NCI-H345 treated with DMSO at 0.1 percent for 48 hours (cell line): ENCODE results near the gene DDN.

Source experiments
- DNase-seq: peaks from one replicate; lab custom pipeline; 2025; ENCODE audit not compliant: unreplicated experiment; lab: John Stamatoyannopoulos, UW

DDN gene

DNA sequence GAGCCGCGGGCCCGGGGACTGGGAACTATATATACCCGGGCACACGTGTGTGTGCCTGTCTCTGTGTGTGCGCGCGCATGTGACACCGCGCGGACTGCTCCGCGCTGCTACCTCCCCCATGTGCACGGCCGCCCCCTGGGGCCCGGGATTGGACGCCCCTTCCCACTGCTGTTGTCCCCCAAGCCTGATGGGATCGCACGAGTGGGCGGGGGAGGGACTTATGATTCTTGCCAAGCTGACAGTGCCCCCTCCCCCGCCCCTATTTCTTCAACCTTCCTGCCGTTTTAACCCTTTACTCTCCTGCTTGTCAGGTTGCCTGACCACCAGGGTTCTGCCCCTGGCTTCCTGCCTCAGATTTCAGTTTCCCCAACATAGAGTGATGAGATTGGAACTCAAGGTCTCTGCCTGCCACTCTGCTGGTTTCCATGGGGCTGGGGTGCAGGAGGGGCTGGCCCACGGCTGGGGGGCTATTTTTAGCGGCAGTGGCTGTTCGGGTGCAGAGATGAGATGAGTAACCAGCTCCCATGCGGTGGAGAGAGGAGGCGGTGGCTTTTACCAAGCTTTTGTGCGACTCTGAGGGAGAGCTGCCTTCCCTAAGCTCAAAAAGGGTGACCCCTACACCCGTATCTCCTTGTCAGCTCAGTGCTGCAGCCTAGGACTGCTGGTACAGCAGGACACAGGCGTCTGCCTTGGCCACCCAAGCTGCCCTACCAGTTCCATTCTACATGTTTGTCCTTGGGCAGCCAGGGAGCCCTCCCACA, at the start of gene DDN:
Gene DDN (minus strand): TSS at position 5 of the 761 bp plus-strand sequence. CDS start 88 bp downstream, outside the sequence.
- DNase-seq = no peak

- no peak for DNase-seq
These were observed 49.8 kb upstream of the DDN start for GRCh38 chr12:49048953-49049352.

GRCh38 chr12:49046129-49046895, 47.1 kb upstream of the DDN start:
- DNase-seq = no peak

- no peak for DNase-seq
These were observed 45.5 kb upstream of the DDN start for GRCh38 chr12:49044660-49045059.

GRCh38 chr12:49043856-49044258, 44.7 kb upstream of the DDN start:
- DNase-seq = no peak

DNA sequence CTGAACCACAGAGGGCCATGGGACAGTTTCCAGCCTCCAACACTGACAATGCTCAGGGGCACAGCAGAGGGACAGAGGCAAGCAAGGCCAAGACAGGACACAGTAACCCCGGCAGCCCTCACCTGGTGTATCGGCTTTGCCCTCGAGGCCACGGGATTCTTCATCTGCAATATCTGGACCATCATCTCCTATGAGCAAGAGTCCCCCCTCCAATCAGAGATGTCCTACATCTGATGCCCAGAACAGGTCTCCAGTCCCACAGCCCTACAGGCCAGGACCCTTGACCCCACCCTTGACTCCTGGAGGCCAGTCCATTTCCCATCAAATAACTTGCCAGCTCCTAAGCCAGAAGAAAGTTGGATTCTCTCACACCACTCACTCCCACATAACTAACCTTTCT, 44.1 kb upstream of the DDN start:
- DNase-seq = no peak

- DNase-seq = no peak
These were observed 42.8 kb upstream of the DDN start for GRCh38 chr12:49041881-49042484.

DNA sequence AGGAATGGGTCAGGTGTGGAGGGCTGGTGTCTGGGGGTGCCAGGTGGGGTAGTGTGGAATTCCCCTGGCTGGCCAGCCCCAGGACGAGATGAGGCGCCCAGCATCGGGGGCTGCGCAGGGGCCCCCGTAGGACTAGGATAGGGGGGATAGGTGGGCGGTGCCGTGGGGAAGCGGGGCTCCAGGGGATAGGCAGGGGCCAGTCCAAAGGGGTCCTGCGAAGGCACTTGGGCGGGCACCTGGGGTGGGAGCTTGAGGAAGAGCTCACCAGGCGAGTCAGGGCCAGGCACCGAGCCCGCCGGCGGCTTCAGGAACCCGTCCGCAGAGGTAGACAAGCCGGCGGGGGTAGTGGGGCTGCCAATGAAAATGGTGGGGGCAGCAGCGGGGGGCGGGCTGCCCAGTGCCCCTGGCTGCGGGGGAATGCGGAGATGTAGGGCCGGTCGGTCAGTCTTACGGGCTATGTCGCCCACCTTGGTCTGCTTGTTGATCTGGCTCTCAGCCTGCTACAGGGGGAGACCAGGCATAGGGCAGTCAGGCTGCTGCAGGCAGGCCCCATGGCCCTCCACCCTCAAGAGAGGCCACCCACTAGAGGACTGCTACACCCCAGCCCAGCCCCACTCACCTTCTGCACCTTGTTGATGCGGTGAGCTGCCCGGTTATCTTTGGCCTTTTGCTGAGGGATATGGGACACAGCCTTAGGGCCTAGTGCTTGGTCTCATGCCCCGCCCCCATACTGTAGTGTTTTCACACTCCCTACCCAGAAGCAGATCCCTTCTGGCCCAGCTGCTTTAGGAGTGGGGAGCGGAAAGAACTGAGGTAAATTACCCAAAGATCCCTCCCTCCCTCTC, 42.1 kb upstream of the DDN start:
- DNase-seq = no peak

DNA sequence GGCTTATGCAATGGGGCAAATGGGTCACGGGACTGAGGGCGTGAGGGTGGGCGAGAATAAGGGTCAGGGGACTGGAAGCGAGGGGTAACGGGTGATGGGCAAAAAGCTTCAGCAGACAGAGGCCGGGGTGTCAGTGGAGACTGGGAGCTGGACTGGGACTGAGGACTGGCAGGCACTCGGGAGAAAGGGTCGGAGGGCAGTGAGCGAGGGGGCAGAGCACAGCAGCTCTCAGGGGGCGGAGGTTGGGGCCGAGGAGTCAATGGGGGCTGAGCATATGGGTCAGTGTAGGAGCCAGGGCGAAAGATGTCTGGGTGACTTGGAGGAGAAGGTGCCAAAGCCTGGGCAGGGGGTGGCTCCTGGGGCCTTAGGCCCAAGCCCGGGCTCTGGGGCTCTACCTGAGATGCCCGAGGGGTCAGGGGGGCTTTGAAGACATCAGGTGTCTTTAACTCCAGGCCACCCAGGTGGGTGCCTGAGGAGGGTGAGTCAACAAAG, 41.2 kb upstream of the DDN start:
- no peak for DNase-seq

GRCh38 chr12:49039421-49040363, 40.5 kb upstream of the DDN start:
- no peak for DNase-seq

GRCh38 chr12:49038291-49038955, 39.2 kb upstream of the DDN start:
- DNase-seq = no peak

- no peak for DNase-seq
These were observed 38.7 kb upstream of the DDN start for GRCh38 chr12:49037947-49038237.

GRCh38 chr12:49037111-49037946, 38.2 kb upstream of the DDN start:
- no peak for DNase-seq

GRCh38 chr12:49036029-49036428, 36.9 kb upstream of the DDN start:
- no peak for DNase-seq

DNA sequence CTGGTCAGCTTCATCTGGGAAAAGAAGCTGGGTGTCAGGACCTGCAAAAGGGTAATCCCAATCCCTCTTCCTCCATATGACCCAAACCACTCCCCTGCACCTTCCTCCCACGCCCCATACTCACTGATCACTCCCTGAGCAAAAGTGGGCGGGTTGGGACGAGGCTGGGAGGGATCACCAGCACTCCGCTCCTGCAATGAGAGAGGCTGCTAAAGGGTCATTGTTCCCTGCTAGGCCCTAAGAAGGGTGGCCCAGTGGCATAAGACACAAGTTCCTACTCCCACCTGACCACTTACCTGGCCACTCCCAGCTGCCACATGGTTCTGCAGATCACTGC, 35.1 kb upstream of the DDN start:
- DNase-seq = no peak

DNA sequence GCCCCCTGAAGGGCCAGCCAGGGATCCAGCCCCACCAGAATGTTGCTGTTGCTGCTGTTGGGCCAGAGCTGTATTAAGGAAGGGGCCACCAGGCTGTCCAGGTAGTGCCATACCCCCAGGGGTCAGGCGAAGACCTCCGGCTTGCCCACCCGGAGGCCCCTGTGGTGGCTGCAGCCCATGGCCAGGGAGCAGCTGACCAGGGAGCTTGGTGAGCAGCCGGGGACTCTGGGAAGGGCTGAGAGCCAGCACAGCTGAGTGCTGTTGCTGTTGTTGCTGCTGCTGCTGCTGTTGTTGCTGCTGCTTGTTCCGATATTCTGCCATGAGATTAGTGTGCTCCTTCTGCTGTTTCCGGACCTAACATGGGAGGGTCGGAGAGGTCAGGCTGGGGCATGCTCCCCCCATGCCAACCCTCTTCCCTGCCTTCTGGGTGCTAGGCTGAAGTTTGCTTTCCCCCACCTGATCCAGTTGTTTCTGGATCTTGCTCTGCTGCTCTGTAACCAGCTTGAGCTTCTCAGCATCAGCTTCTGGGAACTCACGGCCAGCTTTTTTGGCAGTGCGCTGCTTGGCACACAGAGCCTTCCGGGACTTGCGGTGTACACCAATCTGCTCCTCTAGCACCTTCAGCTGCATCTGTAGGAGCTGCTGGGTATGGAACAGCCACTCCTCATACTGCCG, 34.6 kb upstream of the DDN start:
- no peak for DNase-seq

GRCh38 chr12:49032679-49033447, 33.7 kb upstream of the DDN start:
- DNase-seq = no peak
